Measurements from ENCODE around the gene KLHL15.

KLHL15 gene

GRCh38 chrX:23964191-23964590 is 62.8 kb downstream of the KLHL15 start:
- H3K36me3 Mint-ChIP-seq (ENCODE audit: insufficient read depth): no peaks in the 10 kb centered on the region
- no peak overlapping the region for H3K27ac Mint-ChIP-seq (ENCODE audit: low read depth)
- no peaks in the 10 kb centered on the region for H3K9me3 Mint-ChIP-seq

GRCh38 chrX:23959781-23960180 is 67.2 kb downstream of the KLHL15 start:
- no peak overlapping the region for H3K4me3 Mint-ChIP-seq
- no peak for DNase-seq (ENCODE audit: low spot score in 2 of 2)
- no peaks in the 10 kb centered on the region for H3K4me1 Mint-ChIP-seq
- no peak overlapping the region for H3K27ac Mint-ChIP-seq (ENCODE audit: low read depth)
- no peaks in the 10 kb centered on the region for H3K9me3 Mint-ChIP-seq
- ATAC-seq (replicated peaks; ENCODE audit: extremely low read depth, poor library complexity, severe bottlenecking): no peak
- no peaks in the 10 kb centered on the region for H3K36me3 Mint-ChIP-seq (ENCODE audit: insufficient read depth)
- no peaks in the 10 kb centered on the region for H3K27me3 Mint-ChIP-seq

More at GRCh38 chrX:23964191-23964590, 62.8 kb downstream of the KLHL15 start:
- ATAC-seq (replicated peaks; ENCODE audit: extremely low read depth, poor library complexity, severe bottlenecking) (no peak), DNase-seq (ENCODE audit: low spot score in 2 of 2) (no peak)
- Mint-ChIP-seq H3K27me3 (no peaks in the 10 kb centered on the region), H3K4me3 (no peak overlapping the region), H3K4me1 (no peaks in the 10 kb centered on the region)

GRCh38 chrX:23954396-23954795 is 72.6 kb downstream of the KLHL15 start:
- Mint-ChIP-seq H3K4me1 (peaks cover 6% of the 10 kb centered on the region), H3K9me3 (no peaks in the 10 kb centered on the region), H3K36me3 (ENCODE audit: insufficient read depth) (peaks cover 3% of the 10 kb centered on the region), H3K27ac (ENCODE audit: low read depth) (no peak overlapping the region), H3K4me3 (peak overlapping the region; percentile 80), H3K27me3 (no peaks in the 10 kb centered on the region)
- DNase-seq (ENCODE audit: low spot score in 2 of 2): no peak
- no peak for ATAC-seq (replicated peaks; ENCODE audit: extremely low read depth, poor library complexity, severe bottlenecking)

- Mint-ChIP-seq H3K9me3 (no peaks in the 10 kb centered on the region), H3K36me3 (ENCODE audit: insufficient read depth) (peaks cover 3% of the 10 kb centered on the region), H3K27me3 (no peaks in the 10 kb centered on the region), H3K27ac (ENCODE audit: low read depth) (peak overlapping the region; percentile 83), H3K4me1 (peaks cover 6% of the 10 kb centered on the region), H3K4me3 (peak overlapping the region; percentile 80)
- DNase-seq (ENCODE audit: low spot score in 2 of 2) (no peak), ATAC-seq (replicated peaks; ENCODE audit: extremely low read depth, poor library complexity, severe bottlenecking) (peak; percentile 11)
Measured at GRCh38 chrX:23953908-23954269, 73.1 kb downstream of the KLHL15 start.

GRCh38 chrX:23952984-23953907 is 73.7 kb downstream of the KLHL15 start:
- peak overlapping the region; percentile 80 for H3K4me3 Mint-ChIP-seq
- no peaks in the 10 kb centered on the region for H3K9me3 Mint-ChIP-seq
- H3K4me1 Mint-ChIP-seq: peaks cover 6% of the 10 kb centered on the region
- DNase-seq (ENCODE audit: low spot score in 2 of 2) (peak in 1 of 2 donors; percentile 16), ATAC-seq (replicated peaks; ENCODE audit: extremely low read depth, poor library complexity, severe bottlenecking) (peak; percentile 93)
- no peaks in the 10 kb centered on the region for H3K27me3 Mint-ChIP-seq
- peak overlapping the region; percentile 83 for H3K27ac Mint-ChIP-seq (ENCODE audit: low read depth)
- H3K36me3 Mint-ChIP-seq (ENCODE audit: insufficient read depth): peaks cover 3% of the 10 kb centered on the region

- peaks cover 6% of the 10 kb centered on the region for H3K4me1 Mint-ChIP-seq
- no peak overlapping the region for H3K27ac Mint-ChIP-seq (ENCODE audit: low read depth)
- no peaks in the 10 kb centered on the region for H3K9me3 Mint-ChIP-seq
- no peak for ATAC-seq (replicated peaks; ENCODE audit: extremely low read depth, poor library complexity, severe bottlenecking)
- H3K27me3 Mint-ChIP-seq: no peaks in the 10 kb centered on the region
- peaks cover 3% of the 10 kb centered on the region for H3K36me3 Mint-ChIP-seq (ENCODE audit: insufficient read depth)
- no peak for DNase-seq (ENCODE audit: low spot score in 2 of 2)
- no peak overlapping the region for H3K4me3 Mint-ChIP-seq
Measured at GRCh38 chrX:23952391-23952790, 74.6 kb downstream of the KLHL15 start.

GRCh38 chrX:23945206-23945605 is 81.8 kb downstream of the KLHL15 start:
- ATAC-seq (replicated peaks; ENCODE audit: extremely low read depth, poor library complexity, severe bottlenecking) (no peak), DNase-seq (ENCODE audit: low spot score in 2 of 2) (no peak)
- H3K36me3 Mint-ChIP-seq (ENCODE audit: insufficient read depth): no peaks in the 10 kb centered on the region
- no peaks in the 10 kb centered on the region for H3K4me1 Mint-ChIP-seq
- H3K4me3 Mint-ChIP-seq: no peak overlapping the region
- no peaks in the 10 kb centered on the region for H3K9me3 Mint-ChIP-seq
- no peaks in the 10 kb centered on the region for H3K27me3 Mint-ChIP-seq
- no peak overlapping the region for H3K27ac Mint-ChIP-seq (ENCODE audit: low read depth)

- no peaks in the 10 kb centered on the region for H3K4me1 Mint-ChIP-seq
- no peak for DNase-seq (ENCODE audit: low spot score in 2 of 2)
- no peaks in the 10 kb centered on the region for H3K27me3 Mint-ChIP-seq
- H3K4me3 Mint-ChIP-seq: no peak overlapping the region
- H3K9me3 Mint-ChIP-seq: no peaks in the 10 kb centered on the region
- H3K36me3 Mint-ChIP-seq (ENCODE audit: insufficient read depth): no peaks in the 10 kb centered on the region
- no peak for ATAC-seq (replicated peaks; ENCODE audit: extremely low read depth, poor library complexity, severe bottlenecking)
- H3K27ac Mint-ChIP-seq (ENCODE audit: low read depth): no peak overlapping the region
Measured at GRCh38 chrX:23944234-23944633, 82.8 kb downstream of the KLHL15 start.

- no peak overlapping the region for H3K27ac Mint-ChIP-seq (ENCODE audit: low read depth)
- DNase-seq (ENCODE audit: low spot score in 2 of 2) (no peak), ATAC-seq (replicated peaks; ENCODE audit: extremely low read depth, poor library complexity, severe bottlenecking) (no peak)
- H3K36me3 Mint-ChIP-seq (ENCODE audit: insufficient read depth): no peaks in the 10 kb centered on the region
- no peaks in the 10 kb centered on the region for H3K9me3 Mint-ChIP-seq
- H3K27me3 Mint-ChIP-seq: no peaks in the 10 kb centered on the region
- H3K4me3 Mint-ChIP-seq: no peak overlapping the region
- H3K4me1 Mint-ChIP-seq: no peaks in the 10 kb centered on the region
Measured at GRCh38 chrX:23939203-23939602, 87.8 kb downstream of the KLHL15 start.

GRCh38 chrX:23938690-23939089 is 88.3 kb downstream of the KLHL15 start:
- Mint-ChIP-seq H3K4me3 (no peak overlapping the region), H3K27me3 (no peaks in the 10 kb centered on the region), H3K9me3 (no peaks in the 10 kb centered on the region), H3K4me1 (no peaks in the 10 kb centered on the region), H3K27ac (ENCODE audit: low read depth) (no peak overlapping the region), H3K36me3 (ENCODE audit: insufficient read depth) (no peaks in the 10 kb centered on the region)
- ATAC-seq (replicated peaks; ENCODE audit: extremely low read depth, poor library complexity, severe bottlenecking) (no peak), DNase-seq (ENCODE audit: low spot score in 2 of 2) (no peak)

GRCh38 chrX:23937100-23937499 is 89.9 kb downstream of the KLHL15 start:
- no peaks in the 10 kb centered on the region for H3K9me3 Mint-ChIP-seq
- H3K27me3 Mint-ChIP-seq: no peaks in the 10 kb centered on the region
- no peaks in the 10 kb centered on the region for H3K4me1 Mint-ChIP-seq
- ATAC-seq (replicated peaks; ENCODE audit: extremely low read depth, poor library complexity, severe bottlenecking) (no peak), DNase-seq (ENCODE audit: low spot score in 2 of 2) (no peak)
- no peak overlapping the region for H3K27ac Mint-ChIP-seq (ENCODE audit: low read depth)
- no peak overlapping the region for H3K4me3 Mint-ChIP-seq
- peaks cover 2% of the 10 kb centered on the region for H3K36me3 Mint-ChIP-seq (ENCODE audit: insufficient read depth)

- peaks cover 2% of the 10 kb centered on the region for H3K4me1 Mint-ChIP-seq
- no peaks in the 10 kb centered on the region for H3K9me3 Mint-ChIP-seq
- no peak for ATAC-seq (replicated peaks; ENCODE audit: extremely low read depth, poor library complexity, severe bottlenecking)
- no peaks in the 10 kb centered on the region for H3K27me3 Mint-ChIP-seq
- no peak for DNase-seq (ENCODE audit: low spot score in 2 of 2)
- H3K36me3 Mint-ChIP-seq (ENCODE audit: insufficient read depth): peaks cover 2% of the 10 kb centered on the region
- no peak overlapping the region for H3K27ac Mint-ChIP-seq (ENCODE audit: low read depth)
- H3K4me3 Mint-ChIP-seq: no peak overlapping the region
Measured at GRCh38 chrX:23936180-23936579, 90.8 kb downstream of the KLHL15 start.

GRCh38 chrX:23935106-23935505 is 91.9 kb downstream of the KLHL15 start:
- no peak for DNase-seq (ENCODE audit: low spot score in 2 of 2)
- peaks cover 2% of the 10 kb centered on the region for H3K36me3 Mint-ChIP-seq (ENCODE audit: insufficient read depth)
- H3K9me3 Mint-ChIP-seq: no peaks in the 10 kb centered on the region
- no peak for ATAC-seq (replicated peaks; ENCODE audit: extremely low read depth, poor library complexity, severe bottlenecking)
- H3K27me3 Mint-ChIP-seq: no peaks in the 10 kb centered on the region
- H3K4me1 Mint-ChIP-seq: peaks cover 6% of the 10 kb centered on the region
- no peak overlapping the region for H3K27ac Mint-ChIP-seq (ENCODE audit: low read depth)
- H3K4me3 Mint-ChIP-seq: no peak overlapping the region
